ENCODE measurements around the gene LYZL1. TPM values are rescaled to one million over a fixed set of nuclear protein-coding genes. Genes with fewer than 3 reads are reported as not detected.

The LYZL1 gene
- total and polyA plus RNA-seq, 2 of the 8 experiments (the other 6 are each of a cell fraction or from before 2014, with no cell fraction given): not detected

- no peak for TF ChIP-seq NANOG (IDR thresholded peaks at IDR 0.05; ENCODE audit: insufficient read depth, low read depth, low read length, poor library complexity, severe bottlenecking)
- no peak for TF ChIP-seq RBBP5 (IDR thresholded peaks at IDR 0.05; ENCODE audit: borderline replicate concordance, low read depth, low read length)
- TF ChIP-seq RNF2 (IDR thresholded peaks at IDR 0.05; ENCODE audit: borderline replicate concordance, low read depth, low read length, missing control alignments, poor library complexity, severe bottlenecking): no peak
- TF ChIP-seq EP300 (IDR thresholded peaks at IDR 0.05; ENCODE audit: borderline replicate concordance in 1 of 2, low read depth in 2 of 2, low read length in 2 of 2): no peak
- no peak for TF ChIP-seq SIN3A (conservative IDR thresholded peaks at IDR 0.05 in 1 of 2, IDR thresholded peaks at IDR 0.05 in 1 of 2; ENCODE audit: low read depth in 1 of 2, low read length in 2 of 2)
- TF ChIP-seq TAF7 (optimal IDR thresholded peaks at IDR 0.05; ENCODE audit: borderline replicate concordance, low read depth, low read length): no peak
Observed at GRCh38 chr10:29277296-29277695, 11.6 kb upstream of the LYZL1 start (continued).

Data from H1 (cell line).